A673 (cell line): ENCODE results near the gene SLC28A1. TPM values are rescaled to one million over a fixed set of nuclear protein-coding genes. Genes with fewer than 3 reads are reported as not detected.

Experiments
- BruUV-seq: library from RNA; stranded (reverse); fragments of 400-500 nt; replicated peaks from 2 replicates; lab custom pipeline; 2021; lab: Mats Ljungman, UMichigan
- CTCF ChIA-PET: fragments of 300-600 bp; sonication (Branson Sonifier 250); formaldehyde crosslinking; loops from one replicate; lab custom pipeline; 2022; ENCODE audit warnings: antibody characterized with exemption; lab: Charles Lee
- POLR2A ChIA-PET: fragments of 300-600 bp; sonication (Branson Sonifier 250); formaldehyde crosslinking; loops from one replicate; lab custom pipeline; 2022; ENCODE audit warnings: antibody characterized with exemption; ENCODE audit not compliant: low non-redundant PET; lab: Charles Lee
- DNase-seq: peaks from one replicate; pipeline ENCODE4 v3.0.0-alpha.2; 2015; ENCODE audit warnings: low spot score
- H3K27ac ChIP-seq: fragments of 200-600 bp; sonication (generic); 2 replicates; pipeline ENCODE4 v1.5.1; 2016; ENCODE audit warnings: mixed run types, low read depth, mild to moderate bottlenecking, mixed read lengths, antibody characterized with exemption, low read length; ENCODE audit not compliant: poor library complexity, severe bottlenecking
- H3K27me3 ChIP-seq: fragments of 200-600 bp; sonication (generic); replicated peaks from 2 replicates; pipeline ENCODE4 v1.6.1; 2017; ENCODE audit warnings: mixed run types, low read depth, mild to moderate bottlenecking, mixed read lengths, antibody characterized with exemption, low read length; ENCODE audit not compliant: insufficient read depth, poor library complexity
- H3K36me3 ChIP-seq: fragments of 200-600 bp; sonication (generic); 2 replicates; pipeline ENCODE4 v1.6.1; 2016; ENCODE audit warnings: mixed run types, mild to moderate bottlenecking, mixed read lengths, antibody characterized with exemption, low read length; ENCODE audit not compliant: insufficient read depth, poor library complexity, severe bottlenecking
- H3K4me1 ChIP-seq: fragments of 200-600 bp; sonication (generic); 2 replicates; pipeline ENCODE4 v1.6.1; 2017; ENCODE audit warnings: mixed run types, mild to moderate bottlenecking, mixed read lengths, antibody characterized with exemption, low read length; ENCODE audit not compliant: insufficient read depth, poor library complexity, severe bottlenecking
- H3K4me3 ChIP-seq: fragments of 200-600 bp; sonication (generic); 2 replicates; pipeline ENCODE4 v1.5.1; 2016; ENCODE audit warnings: low read depth, mixed run types, mild to moderate bottlenecking, mixed read lengths, low read length; ENCODE audit not compliant: poor library complexity, severe bottlenecking
- H3K9me3 ChIP-seq: fragments of 200-600 bp; sonication (generic); 2 replicates; pipeline ENCODE4 v1.6.1; 2016; ENCODE audit warnings: mixed run types, low read depth, mild to moderate bottlenecking, mixed read lengths, antibody characterized with exemption, low read length; ENCODE audit not compliant: poor library complexity, severe bottlenecking
- CTCF ChIP-seq: fragments of 300-800, 200-600 bp; sonication (generic); conservative IDR thresholded peaks from 2 replicates; pipeline ENCODE4 v1.5.1; 2017; ENCODE audit warnings: low read depth, mild to moderate bottlenecking, antibody characterized with exemption, low read length, moderate library complexity, mixed read lengths
- EZH2 ChIP-seq: fragments of 200-600 bp; sonication (generic); IDR thresholded peaks from 2 replicates; pipeline ENCODE4 v1.6.1; 2017; ENCODE audit warnings: borderline replicate concordance, low read depth, mild to moderate bottlenecking, mixed read lengths, antibody characterized with exemption, low read length; ENCODE audit not compliant: poor library complexity, severe bottlenecking
- intact Hi-C: fragments of 100-400 bp; cut with micrococcal nuclease; formaldehyde crosslinking; loops from one replicate; pipeline ENCODE4 v1.10.0; 2022; ENCODE audit not compliant: unreplicated experiment
- total RNA-seq: library from RNA; stranded (reverse); gene quantifications from 2 replicates; pipeline ENCODE4 v1.2.3, GENCODE V29; 2021

SLC28A1 gene
- total RNA-seq, 1 experiment from 2014 or later: not detected

GRCh38 chr15:84951736-84952135 lies 67.3 kb downstream of the SLC28A1 start:
- H3K27me3 ChIP-seq: no peaks in the 10 kb centered on the region
- DNase-seq: no peak
- no TSS peak for BruUV-seq
- peaks cover 13% of the 10 kb centered on the region for H3K4me1 ChIP-seq
- no peak overlapping the region for H3K4me3 ChIP-seq
- H3K9me3 ChIP-seq: no peaks in the 10 kb centered on the region
- intact Hi-C loops: no loop called here
- ChIA-PET CTCF (no interaction called here), POLR2A (no interaction called here)
- H3K27ac ChIP-seq: no peak overlapping the region
- no peaks in the 10 kb centered on the region for H3K36me3 ChIP-seq
- no peak for TF ChIP-seq EZH2
- no peak for TF ChIP-seq CTCF

GRCh38 chr15:84953136-84953535 lies 68.7 kb downstream of the SLC28A1 start:
- ChIA-PET CTCF (no interaction called here), POLR2A (no interaction called here)
- H3K27me3 ChIP-seq: no peaks in the 10 kb centered on the region
- H3K27ac ChIP-seq: no peak overlapping the region
- intact Hi-C loops: no loop called here
- DNase-seq: no peak
- no peaks in the 10 kb centered on the region for H3K9me3 ChIP-seq
- BruUV-seq: no TSS peak
- no peaks in the 10 kb centered on the region for H3K36me3 ChIP-seq
- H3K4me3 ChIP-seq: no peak overlapping the region
- TF ChIP-seq EZH2: no peak
- no peak for TF ChIP-seq CTCF
- peaks cover 13% of the 10 kb centered on the region for H3K4me1 ChIP-seq

- Histone ChIP-seq H3K36me3 (no peaks in the 10 kb centered on the region), H3K4me1 (peaks cover 13% of the 10 kb centered on the region), H3K27ac (peak overlapping the region; percentile 28), H3K9me3 (no peaks in the 10 kb centered on the region), H3K4me3 (no peak overlapping the region), H3K27me3 (no peaks in the 10 kb centered on the region)
- TF ChIP-seq CTCF: no peak
- TF ChIP-seq EZH2: no peak
- intact Hi-C loops: no loop called here
- ChIA-PET CTCF (no interaction called here), POLR2A (interaction anchor here (0.8 kb wide), 1 partner anchor 57 kb away, joined by 3 read pairs; no protein-coding TSS in a partner anchor)
- no TSS peak for BruUV-seq
- no peak for DNase-seq
Measured at GRCh38 chr15:84953726-84954125, 69.3 kb downstream of the SLC28A1 start.
